GM12891 (cell line): ENCODE data around the gene PTPRG.

Experiments
- PAX5 ChIP-seq: IDR thresholded peaks from 2 replicates; pipeline ENCODE4 v1.6.1; 2011; ENCODE audit warnings: low read length, moderate library complexity, mild to moderate bottlenecking; ENCODE audit not compliant: insufficient read depth, severe bottlenecking
- POLR2A ChIP-seq: IDR thresholded peaks from 2 replicates; pipeline ENCODE4 v1.6.1; 2011; ENCODE audit warnings: low read depth, low read length, control low read depth
- POLR2AphosphoS5 ChIP-seq: IDR thresholded peaks from 2 replicates; pipeline ENCODE4 v1.6.1; 2011; ENCODE audit warnings: low read depth, low read length, control low read depth
- POU2F2 ChIP-seq: IDR thresholded peaks from 2 replicates; pipeline ENCODE4 v1.6.1; 2011; ENCODE audit warnings: low read depth, mild to moderate bottlenecking, control low read depth, low read length, moderate library complexity
- TAF1 ChIP-seq: IDR thresholded peaks from 2 replicates; pipeline ENCODE4 v1.6.1; 2011; ENCODE audit warnings: low read depth, low read length, control low read depth

- TF ChIP-seq TAF1 = no peak
- TF ChIP-seq POLR2A = no peak
- no peak for TF ChIP-seq POLR2AphosphoS5
- no peak for TF ChIP-seq PAX5
- TF ChIP-seq POU2F2 = no peak
These were observed 487.7 kb downstream of the PTPRG start for GRCh38 chr3:62049033-62049432.
